Measurements from ENCODE around the gene NPTXR.

Gene NPTXR

GRCh38 chr22:38839686-38840085 is 4.1 kb downstream of the NPTXR start:
- H3K4me3 ChIP-seq (replicated peaks; ENCODE audit: low read depth, low read length): no peak overlapping the region
- no peak for DNase-seq (ENCODE audit: low read depth)
- TF ChIP-seq CTCF (IDR thresholded peaks at IDR 0.05; ENCODE audit: low read length, missing control alignments): no peak

- no peak overlapping the region for H3K4me3 ChIP-seq (replicated peaks; ENCODE audit: low read depth, low read length)
- no peak for DNase-seq (ENCODE audit: low read depth)
- TF ChIP-seq CTCF (IDR thresholded peaks at IDR 0.05; ENCODE audit: low read length, missing control alignments): no peak
Measured at GRCh38 chr22:38837414-38837928, 6.4 kb downstream of the NPTXR start.

GRCh38 chr22:38835888-38836301 is 7.9 kb downstream of the NPTXR start:
- TF ChIP-seq CTCF (IDR thresholded peaks at IDR 0.05; ENCODE audit: low read length, missing control alignments): no peak
- DNase-seq (ENCODE audit: low read depth): no peak
- no peak overlapping the region for H3K4me3 ChIP-seq (replicated peaks; ENCODE audit: low read depth, low read length)

- DNase-seq (ENCODE audit: low read depth): no peak
- no peak overlapping the region for H3K4me3 ChIP-seq (replicated peaks; ENCODE audit: low read depth, low read length)
- no peak for TF ChIP-seq CTCF (IDR thresholded peaks at IDR 0.05; ENCODE audit: low read length, missing control alignments)
Measured at GRCh38 chr22:38834991-38835390, 8.8 kb downstream of the NPTXR start.

- DNase-seq (ENCODE audit: low read depth): no peak
- TF ChIP-seq CTCF (IDR thresholded peaks at IDR 0.05; ENCODE audit: low read length, missing control alignments): no peak
- H3K4me3 ChIP-seq (replicated peaks; ENCODE audit: low read depth, low read length): no peak overlapping the region
Measured at GRCh38 chr22:38834215-38834953, 9.4 kb downstream of the NPTXR start.

GRCh38 chr22:38833061-38833460 is 10.8 kb downstream of the NPTXR start:
- TF ChIP-seq CTCF (IDR thresholded peaks at IDR 0.05; ENCODE audit: low read length, missing control alignments): no peak
- DNase-seq (ENCODE audit: low read depth): no peak
- no peak overlapping the region for H3K4me3 ChIP-seq (replicated peaks; ENCODE audit: low read depth, low read length)
